ENCODE data around the gene REXO5. TPM values are rescaled to one million over a fixed set of nuclear protein-coding genes. Genes with fewer than 3 reads are reported as not detected.

Gene REXO5
- total RNA-seq, 1 experiment from 2014 or later, result 6.7 TPM

- H3K18ac ChIP-seq (ENCODE audit: insufficient read length, low read depth, low read length), result no peak overlapping the region
- WGBS (ENCODE audit: extremely low coverage, insufficient read length, low lambda C conversion rate), result no CpG with 5 or more reads among the region's 5 CpGs
- H2BK5ac ChIP-seq (ENCODE audit: insufficient read length, low read length), result no peak overlapping the region
- H2AK5ac ChIP-seq (ENCODE audit: insufficient read length, low read length), result no peak overlapping the region
- H3K4ac ChIP-seq (ENCODE audit: low read depth, low read length), result no peak overlapping the region
- TF ChIP-seq CTCF (conservative IDR thresholded peaks at IDR 0.05), result no peak
- H3K27me3 ChIP-seq (ENCODE audit: insufficient read depth, low read length), result no peaks in the 10 kb centered on the region
- no peaks in the 10 kb centered on the region for H3K4me1 ChIP-seq (ENCODE audit: insufficient read depth, low read length)
- no peak overlapping the region for H2BK15ac ChIP-seq (ENCODE audit: low read depth, low read length)
- H4K8ac ChIP-seq (replicated peaks; ENCODE audit: insufficient read length, low read depth, low read length), result no peak overlapping the region
- no peaks in the 10 kb centered on the region; a peak in 1 of 7 replicates for H3K36me3 Mint-ChIP-seq (ENCODE audit: insufficient read depth in 1 of 3, low read depth in 3 of 3)
- no peak overlapping the region for H3K27ac Mint-ChIP-seq
- no peak overlapping the region for H4K5ac ChIP-seq (ENCODE audit: insufficient read length, low read depth, low read length)
- H3T11ph ChIP-seq (ENCODE audit: low read length), result no peak overlapping the region
- H2BK12ac ChIP-seq (ENCODE audit: insufficient read length, low read depth, low read length), result no peak overlapping the region
- no peak overlapping the region for H4K91ac ChIP-seq (ENCODE audit: insufficient read length, low read depth, low read length)
- no peaks in the 10 kb centered on the region for H4K20me1 ChIP-seq (ENCODE audit: control insufficient read depth, insufficient read depth, insufficient read length)
- H3K4me3 Mint-ChIP-seq, result no peak overlapping the region
- H3K9me3 Mint-ChIP-seq, result no peaks in the 10 kb centered on the region
- no peak overlapping the region for H3K56ac ChIP-seq (ENCODE audit: insufficient read length, low read depth, low read length)
- no peaks in the 10 kb centered on the region for H3K79me1 ChIP-seq (ENCODE audit: insufficient read depth, low read depth, low read length, poor library complexity, severe bottlenecking)
- H3K14ac ChIP-seq (ENCODE audit: insufficient read depth, low read length), result no peak overlapping the region
- H3K27ac ChIP-seq (ENCODE audit: insufficient read length, low read depth, low read length), result no peak overlapping the region
- H2AFZ ChIP-seq (ENCODE audit: low read length), result no peak overlapping the region
- no peak for DNase-seq
- no peak overlapping the region for H2BK120ac ChIP-seq (ENCODE audit: low read depth, low read length, poor library complexity, severe bottlenecking)
- no peaks in the 10 kb centered on the region for H3K9me3 ChIP-seq (ENCODE audit: control insufficient read depth, low read depth, low read length)
- H3K9ac ChIP-seq (ENCODE audit: extremely low read depth, insufficient read length, low read length), result no peak overlapping the region
- peaks cover 11 to 17% of the 10 kb centered on the region in 2 experiments for H3K4me1 Mint-ChIP-seq
- no peak overlapping the region for H3K23ac ChIP-seq (ENCODE audit: insufficient read length, low read depth, low read length)
- no peaks in the 10 kb centered on the region for H3K27me3 Mint-ChIP-seq (ENCODE audit: low read depth)
- H3K4me2 ChIP-seq (ENCODE audit: insufficient read depth, insufficient read length, low read length), result no peak overlapping the region
- no peak overlapping the region for H2BK20ac ChIP-seq (ENCODE audit: low read depth, low read length, poor library complexity, severe bottlenecking)
- H3K23me2 ChIP-seq (ENCODE audit: insufficient read length, low read depth, low read length, poor library complexity, severe bottlenecking), result no peaks in the 10 kb centered on the region
- no peaks in the 10 kb centered on the region for H3K79me2 ChIP-seq (ENCODE audit: insufficient read depth, low read length)
These were observed 14.3 kb upstream of the REXO5 start for GRCh38 chr16:20791923-20792612.

Data from H9 (cell line).